AG08396 (cell line): ENCODE data around the gene SEPTIN11.

Experiments used
- DNase-seq: peaks from one replicate; pipeline ENCODE4 v3.0.0; 2012; ENCODE audit warnings: low spot score, mixed read lengths

The SEPTIN11 gene

GRCh38 chr4:76949276-76950051 lies at the start of gene SEPTIN11:
Gene SEPTIN11 (plus strand): TSS chr4:76949752. CDS start chr4:76949904, 152 bp downstream.
- DNase-seq, result peak; percentile 96

- no peak for DNase-seq
Observed at GRCh38 chr4:76902233-76902890, 47.2 kb upstream of the SEPTIN11 start.

GRCh38 chr4:76904646-76905190 lies 44.8 kb upstream of the SEPTIN11 start:
- no peak for DNase-seq

- DNase-seq, result peak; percentile 86
Observed at GRCh38 chr4:76905521-76905920, 44.0 kb upstream of the SEPTIN11 start.

GRCh38 chr4:76909711-76910110 lies 39.8 kb upstream of the SEPTIN11 start:
- no peak for DNase-seq

- DNase-seq, result no peak
Observed at GRCh38 chr4:76920715-76921114, 28.8 kb upstream of the SEPTIN11 start.

GRCh38 chr4:76923619-76924357 lies 25.8 kb upstream of the SEPTIN11 start:
- no peak for DNase-seq

GRCh38 chr4:76926841-76927240 lies 22.7 kb upstream of the SEPTIN11 start:
- no peak for DNase-seq

- no peak for DNase-seq
Observed at GRCh38 chr4:76930685-76931084, 18.9 kb upstream of the SEPTIN11 start.

GRCh38 chr4:76931087-76931486 lies 18.5 kb upstream of the SEPTIN11 start:
- no peak for DNase-seq

- DNase-seq, result no peak
Observed at GRCh38 chr4:76931576-76932276, 17.8 kb upstream of the SEPTIN11 start.

- DNase-seq, result no peak
Observed at GRCh38 chr4:76939184-76939583, 10.4 kb upstream of the SEPTIN11 start.

- no peak for DNase-seq
Observed at GRCh38 chr4:76943129-76943620, 6.4 kb upstream of the SEPTIN11 start.

- DNase-seq, result no peak
Observed at GRCh38 chr4:76943790-76944189, 5.8 kb upstream of the SEPTIN11 start.

GRCh38 chr4:76947369-76947768 lies 2.2 kb upstream of the SEPTIN11 start:
- DNase-seq, result no peak

- DNase-seq, result peak; percentile 82
Observed at GRCh38 chr4:76948443-76949275, 893 bp upstream of the SEPTIN11 start.

GRCh38 chr4:76950052-76950955 lies 752 bp downstream of the SEPTIN11 start:
- peak; percentile 43 for DNase-seq

GRCh38 chr4:76950956-76951671 lies 1.6 kb downstream of the SEPTIN11 start:
- peak; percentile 35 for DNase-seq

- no peak for DNase-seq
Observed at GRCh38 chr4:76951672-76952010, 2.1 kb downstream of the SEPTIN11 start.
